HepG2 (cell line): ENCODE measurements around the gene MAP2K3. TPM values are rescaled to one million over a fixed set of nuclear protein-coding genes. Genes with fewer than 3 reads are reported as not detected.
A peak's percentile ranks its signal among the peaks of the same experiment; 100 is the strongest.

ENCODE experiments used
- ATAC-seq: fragments of 200-7000 bp; cut with Tn5 transposase; 3 replicates; pipeline ENCODE4 v1.9.1; 2020; ENCODE audit warnings: mild to moderate bottlenecking, moderate library complexity
- BruUV-seq: library from RNA; stranded (reverse); fragments of 400-500 nt; replicated peaks from 2 replicates; lab custom pipeline; 2021; lab: Mats Ljungman, UMichigan
- CTCF ChIA-PET: fragments of 300-600 bp; formaldehyde crosslinking; extraction: SDS; loops from one replicate; lab custom pipeline; 2021; ENCODE audit warnings: low total read pairs, inconsistent platforms, low intra/inter-chr PET ratio; lab: Yijun Ruan, JAX
- POLR2A ChIA-PET: fragments of 350-600 bp; sonication (Branson Sonifier 250); formaldehyde crosslinking; loops from one replicate; lab custom pipeline; 2020; ENCODE audit warnings: antibody characterized with exemption, inconsistent platforms; lab: Yijun Ruan, JAX
- DNase-seq: peaks from one replicate; pipeline ENCODE4 v3.0.0-alpha.2; 2015; ENCODE audit warnings: low spot score
- FAIRE-seq: peaks from 3 replicates; lab custom pipeline; 2011; peaks lifted over from hg19 to GRCh38; lab: Jason Lieb, UNC
- H2AFZ ChIP-seq: one replicate; pipeline ENCODE4 v1.6.1; 2011; ENCODE audit warnings: low read length, inconsistent platforms
- H3K27ac ChIP-seq: fragments of 300-600 bp; 3 replicates; pipeline ENCODE4 v1.8.0; 2011; ENCODE audit warnings: mixed run types, mild to moderate bottlenecking, mixed read lengths, low read length, inconsistent platforms; ENCODE audit not compliant: insufficient read depth; ENCODE audit errors: extremely low read length
- H3K27me3 ChIP-seq, 2 experiments: fragments of 200-600 bp in 1 of 2; 2 replicates in 1 of 2; 3 replicates in 1 of 2; pipeline versions ENCODE4 v1.6.0 to v1.8.0; 2011; ENCODE audit warnings: low read length in 2 of 2, mild to moderate bottlenecking in 2 of 2, moderate library complexity in 2 of 2, inconsistent platforms in 1 of 2; ENCODE audit not compliant: insufficient read depth in 2 of 2, control insufficient read depth in 1 of 2
- H3K36me3 ChIP-seq, 2 experiments: fragments of 200-600 bp in 1 of 2; replicated peaks in 1 of 2; 2 replicates in 1 of 2; 3 replicates in 1 of 2; pipeline versions ENCODE4 v1.5.1 to v1.8.0; 2011; ENCODE audit warnings: low read length in 2 of 2, inconsistent platforms in 1 of 2; ENCODE audit not compliant: insufficient read depth in 2 of 2, control insufficient read depth in 1 of 2
- H3K4me1 ChIP-seq: 2 replicates; pipeline ENCODE4 v1.5.1; 2012; ENCODE audit warnings: low read length, inconsistent platforms; ENCODE audit not compliant: insufficient read depth
- H3K4me2 ChIP-seq: 2 replicates; pipeline ENCODE4 v1.6.0; 2011; ENCODE audit warnings: low read depth, low read length, inconsistent platforms
- H3K4me3 ChIP-seq, 3 experiments: fragments of 200-600 bp in 1 of 3; sonication (generic), shearing (Covaris generic) in 1 of 3; replicated peaks in 1 of 3; 2 replicates each; pipeline ENCODE4 v1.5.1; 2011 to 2016; ENCODE audit warnings: low read length in 3 of 3, inconsistent platforms in 2 of 3, low read depth in 2 of 3, mild to moderate bottlenecking in 2 of 3, control low read depth in 1 of 3, mixed read lengths in 1 of 3; ENCODE audit not compliant: insufficient read depth in 1 of 3
- H3K79me2 ChIP-seq: one replicate; pipeline ENCODE4 v1.6.1; 2011; ENCODE audit warnings: low read length, inconsistent platforms; ENCODE audit not compliant: insufficient read depth
- H3K9ac ChIP-seq: 2 replicates; pipeline ENCODE4 v1.6.0; 2011; ENCODE audit warnings: mild to moderate bottlenecking, low read depth, low read length, inconsistent platforms; ENCODE audit not compliant: insufficient read depth
- H3K9me3 ChIP-seq: 2 replicates; pipeline ENCODE4 v1.5.1; 2012; ENCODE audit warnings: mild to moderate bottlenecking, low read length
- H4K20me1 ChIP-seq: 2 replicates; pipeline ENCODE4 v1.6.0; 2011; ENCODE audit warnings: inconsistent platforms, mild to moderate bottlenecking, low read length, moderate library complexity; ENCODE audit not compliant: insufficient read depth
- KLF11 ChIP-seq: IDR thresholded peaks from 2 replicates; pipeline ENCODE4 v1.6.1; 2016; ENCODE audit warnings: missing compliant biosample characterization
- ZKSCAN1 ChIP-seq: fragments of 150-350 bp; IDR thresholded peaks from 2 replicates; pipeline ENCODE4 v1.6.1; 2014; ENCODE audit warnings: low read length
- ZNF296 ChIP-seq: sonication (generic); formaldehyde crosslinking; conservative IDR thresholded peaks from 2 replicates; pipeline ENCODE4 v1.5.0; 2020; ENCODE audit warnings: mild to moderate bottlenecking, missing genetic modification reagents
- ZNF629 ChIP-seq: sonication (generic); formaldehyde crosslinking; conservative IDR thresholded peaks from 2 replicates; pipeline ENCODE4 v1.5.0; 2020; ENCODE audit warnings: missing genetic modification reagents
- WGBS: methylation state at CpG from one replicate; pipeline ENCODE4 v1.1.6; 2017; ENCODE audit warnings: low lambda C conversion rate; 5-methylcytosine and 5-hydroxymethylcytosine counted together
- in situ Hi-C: cut with HindIII; loops from 2 replicates; pipeline ENCODE4 v1.10.0; 2017; ENCODE audit warnings: low pct_unique_long_range_greater_than_20kb; ENCODE audit not compliant: extremely low pct_ligation_motif_present
- intact Hi-C: fragments of 100-400 bp; cut with micrococcal nuclease; formaldehyde crosslinking; loops from one replicate; pipeline ENCODE4 v1.10.0; 2022; ENCODE audit not compliant: unreplicated experiment
- polyA plus RNA-seq, 8 experiments: library from polyadenylated mRNA; depleted of rRNA in 3 of 8; stranded (reverse) in 7 of 8; unstranded in 1 of 8; fragments of >200 nt; fragmentation: Illumina TruSeq in 4 of 8; extraction: Trizol in 4 of 8; gene quantifications; 2 replicates each; pipeline versions ENCODE4 v1.2.1 to v1.2.3, GENCODE V29; 2011 to 2016; ENCODE audit warnings: low read depth in 4 of 8, missing spikeins in 1 of 8, mixed read lengths in 1 of 8; ENCODE audit not compliant: insufficient read depth in 1 of 8
- total RNA-seq, 5 experiments: library from RNA; depleted of rRNA; stranded (reverse); fragments of >200 nt; fragmentation: Illumina TruSeq; extraction: Trizol; gene quantifications; 2 replicates each; pipeline ENCODE4 v1.2.3, GENCODE V29; 2016; ENCODE audit warnings: low read depth in 1 of 5
- TF ChIP-seq, protein P1 (sequence below): sonication (generic); formaldehyde crosslinking; IDR thresholded peaks from 2 replicates; pipeline ENCODE4 v1.8.0; 2022; ENCODE audit warnings: mild to moderate bottlenecking, missing genetic modification reagents, borderline replicate concordance

Gene MAP2K3
- total and polyA plus RNA-seq, 2 of the 13 experiments (the other 11 are each of a cell fraction or from before 2014, with no cell fraction given) = 20.5 to 27.4 TPM

DNA sequence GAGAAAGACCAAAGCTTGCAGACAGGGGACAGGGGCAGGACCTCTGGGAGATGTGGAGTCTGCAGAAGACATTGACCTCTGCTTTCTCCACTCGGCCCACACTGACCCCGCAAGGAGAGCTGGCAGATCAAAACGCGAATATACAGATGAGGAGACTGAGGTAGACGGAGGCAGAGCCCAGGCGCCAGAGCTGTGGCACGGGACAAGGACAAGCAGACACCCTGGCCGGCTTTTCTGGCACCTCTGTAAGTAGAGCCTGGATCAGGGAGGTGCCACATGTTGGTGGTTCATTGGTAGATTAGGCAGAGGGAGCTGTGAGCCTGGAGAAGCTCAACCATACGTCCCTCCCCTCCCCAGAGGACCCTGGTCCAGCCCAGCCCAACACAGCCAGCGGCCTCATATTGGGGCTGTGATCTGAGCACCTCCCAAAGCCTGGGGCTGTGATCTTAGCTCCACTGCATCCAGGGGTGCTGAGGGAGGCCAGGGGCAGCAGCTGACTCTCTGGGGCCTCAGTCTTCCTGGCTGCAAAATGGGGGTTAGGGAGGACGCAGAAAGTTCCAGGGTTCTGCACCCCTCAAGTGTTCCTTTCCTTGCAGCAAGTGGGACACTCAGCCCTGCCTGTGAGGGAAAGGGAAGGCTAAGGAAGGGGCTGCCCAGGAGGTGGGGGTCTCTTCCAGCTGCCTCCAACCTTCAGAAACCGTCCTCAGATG, 35.3 kb upstream of the MAP2K3 start:
- H3K27me3 ChIP-seq = peaks cover 3 to 38% of the 10 kb centered on the region in 2 experiments; a peak in 4 of 5 replicates
- peaks cover 6% of the 10 kb centered on the region; the same call in 1 of the 2 replicates for H4K20me1 ChIP-seq
- TF ChIP-seq KLF11 (CRISPR knock-in tag) = no peak
- peak; percentile 61 for TF ChIP-seq ZNF629
- TF ChIP-seq ZKSCAN1 = no peak
- TF ChIP-seq ZNF296 (CRISPR knock-in tag) = no peak
- TF ChIP-seq, all 625 proteins: peak for 1
- in situ Hi-C loops = no loop called here
- H3K9me3 ChIP-seq = no peaks in the 10 kb centered on the region
- no peak overlapping the region for H3K4me3 ChIP-seq
- peaks cover 28% of the 10 kb centered on the region for H3K4me1 ChIP-seq
- ChIA-PET POLR2A (no interaction called here), CTCF (no interaction called here)
- no peaks in the 10 kb centered on the region for H3K79me2 ChIP-seq
- FAIRE-seq (no peak), ATAC-seq (no peak), DNase-seq (no peak)
- H3K27ac ChIP-seq = no peak overlapping the region
- no peak overlapping the region for H3K9ac ChIP-seq
- intact Hi-C loops = no loop called here
- no peak overlapping the region for H3K4me2 ChIP-seq
- 33% methylated on average over 8 of the region's 12 CpGs for WGBS
- no peaks in the 10 kb centered on the region for H3K36me3 ChIP-seq
- no TSS peak for BruUV-seq
- no peak overlapping the region for H2AFZ ChIP-seq

DNA sequence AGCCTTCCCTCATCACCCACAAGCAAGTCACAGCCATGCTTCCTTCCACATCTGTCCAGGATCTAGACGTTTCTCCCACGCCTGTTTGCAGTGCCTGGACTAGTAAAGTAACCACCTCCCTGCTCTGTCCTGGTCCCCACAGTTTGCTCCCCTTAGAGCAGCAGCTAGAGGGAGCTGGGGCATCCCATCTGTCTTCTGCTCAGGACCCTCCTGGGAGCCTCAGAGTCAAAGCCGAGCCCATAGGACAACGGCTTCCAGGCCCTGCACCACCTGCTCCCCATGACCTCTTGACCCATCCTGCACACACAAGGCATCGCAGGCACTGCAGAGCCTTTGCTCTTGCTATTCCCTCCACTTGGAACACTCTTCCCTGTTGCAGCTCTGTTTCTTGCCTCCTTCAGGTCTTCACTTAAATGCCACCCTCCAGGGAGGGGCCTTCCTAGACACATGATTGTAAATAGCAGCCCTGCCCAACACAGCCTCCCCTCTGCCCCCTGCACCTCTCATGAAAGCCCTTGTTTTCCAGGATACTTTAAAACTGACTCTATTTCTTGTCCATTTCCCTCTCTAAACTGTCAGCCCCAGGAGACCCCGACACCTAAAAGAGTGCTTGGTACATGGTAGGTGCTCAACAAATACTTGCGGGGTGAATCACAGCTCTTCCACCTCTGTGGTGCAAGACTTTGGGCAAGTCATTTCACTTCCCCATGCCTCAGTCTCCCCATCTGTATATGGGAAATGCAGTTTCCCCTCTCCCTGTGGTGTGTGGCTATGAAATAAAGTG, 34.4 kb upstream of the MAP2K3 start:
- in situ Hi-C loops (no loop called here), intact Hi-C loops (loop anchor here (5.0 kb wide), 1 partner anchor 37 kb away; no protein-coding TSS in a partner anchor)
- no peaks in the 10 kb centered on the region for H3K79me2 ChIP-seq
- H4K20me1 ChIP-seq = peaks cover 6% of the 10 kb centered on the region; the same call in 1 of the 2 replicates
- 20% methylated on average over 7 of the region's 7 CpGs for WGBS
- H3K36me3 ChIP-seq = no peaks in the 10 kb centered on the region
- TF ChIP-seq, protein P1, sequence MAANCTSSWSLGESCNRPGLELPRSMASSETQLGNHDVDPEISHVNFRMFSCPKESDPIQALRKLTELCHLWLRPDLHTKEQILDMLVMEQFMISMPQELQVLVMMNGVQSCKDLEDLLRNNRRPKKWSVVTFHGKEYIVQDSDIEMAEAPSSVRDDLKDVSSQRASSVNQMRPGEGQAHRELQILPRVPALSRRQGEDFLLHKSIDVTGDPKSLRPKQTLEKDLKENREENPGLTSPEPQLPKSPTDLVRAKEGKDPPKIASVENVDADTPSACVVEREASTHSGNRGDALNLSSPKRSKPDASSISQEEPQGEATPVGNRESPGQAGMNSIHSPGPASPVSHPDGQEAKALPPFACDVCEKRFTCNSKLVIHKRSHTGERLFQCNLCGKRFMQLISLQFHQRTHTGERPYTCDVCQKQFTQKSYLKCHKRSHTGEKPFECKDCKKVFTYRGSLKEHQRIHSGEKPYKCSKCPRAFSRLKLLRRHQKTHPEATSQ (CRISPR knock-in tag) = no peak
- no TSS peak for BruUV-seq
- CTCF ChIA-PET = no interaction called here
- no peak overlapping the region for H3K9ac ChIP-seq
- POLR2A ChIA-PET = no interaction called here
- no peak overlapping the region for H3K4me2 ChIP-seq
- H2AFZ ChIP-seq = no peak overlapping the region
- H3K4me3 ChIP-seq = no peak overlapping the region
- H3K27me3 ChIP-seq = peaks cover 3 to 39% of the 10 kb centered on the region in 2 experiments; a peak in 4 of 5 replicates
- FAIRE-seq = no peak
- ATAC-seq = peak; percentile 47
- H3K27ac ChIP-seq = no peak overlapping the region
- no peak for DNase-seq
- H3K4me1 ChIP-seq = peaks cover 28% of the 10 kb centered on the region
- no peaks in the 10 kb centered on the region for H3K9me3 ChIP-seq
